ENCODE results near the gene CYBA.

GRCh38 chr16:88600539-88600896, 50.3 kb downstream of the CYBA start:
- TF ChIP-seq CTCF (IDR thresholded peaks at IDR 0.05) (no peak), POLR2A (IDR thresholded peaks at IDR 0.05) (no peak)
